ENCODE measurements around the gene CD36. TPM values are rescaled to one million over a fixed set of nuclear protein-coding genes. Genes with fewer than 3 reads are reported as not detected.

CD36 gene
- total RNA-seq, 1 donor from 2014 or later = 1.7 TPM

DNA sequence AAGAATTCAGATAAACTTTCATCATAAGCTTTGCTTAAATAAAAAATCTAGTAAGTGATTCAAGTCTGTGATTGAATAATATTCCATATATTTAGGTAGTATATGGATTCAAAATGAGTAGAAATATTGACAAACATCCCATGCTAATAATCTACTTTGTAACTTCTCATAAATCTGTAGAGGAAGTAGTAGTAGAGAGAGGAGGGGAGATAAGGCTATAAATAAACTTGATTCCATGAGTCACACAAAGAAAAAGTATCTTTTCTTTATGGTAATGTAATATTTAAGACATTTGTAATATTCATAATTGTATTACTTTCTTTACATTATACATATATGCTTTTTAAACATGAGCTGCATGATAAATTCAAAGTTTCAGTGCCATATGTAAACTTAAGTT lies 25.6 kb upstream of the CD36 start:
- Mint-ChIP-seq H3K27me3 (ENCODE audit: low read depth, unreplicated experiment) (no peaks in the 10 kb centered on the region), H3K36me3 (ENCODE audit: low read depth, unreplicated experiment) (no peaks in the 10 kb centered on the region), H3K4me3 (ENCODE audit: unreplicated experiment) (no peak overlapping the region), H3K4me1 (ENCODE audit: low read depth, unreplicated experiment) (peaks cover 6% of the 10 kb centered on the region), H3K27ac (ENCODE audit: unreplicated experiment) (no peak overlapping the region), H3K9me3 (ENCODE audit: unreplicated experiment) (no peaks in the 10 kb centered on the region)
- H3K27ac ChIP-seq (ENCODE audit: low read depth, low read length) = no peak overlapping the region
- H3K9me3 ChIP-seq (ENCODE audit: insufficient read depth, low read depth, low read length) = no peaks in the 10 kb centered on the region
- no peaks in the 10 kb centered on the region for H4K20me1 ChIP-seq (ENCODE audit: insufficient read depth, low read length)
- FAIRE-seq (no peak), DNase-seq (ENCODE audit: low read depth) (no peak)
- no peak overlapping the region for H3K4me3 ChIP-seq (ENCODE audit: insufficient read depth, low read depth, low read length)
- no peaks in the 10 kb centered on the region for H3K27me3 ChIP-seq (ENCODE audit: insufficient read depth, low read length)
- no peak overlapping the region for H3K9ac ChIP-seq (ENCODE audit: low read length)
- no peak overlapping the region for H3K4me2 ChIP-seq (ENCODE audit: low read length)
- no peaks in the 10 kb centered on the region for H3K36me3 ChIP-seq (ENCODE audit: insufficient read depth, low read length)
- H2AFZ ChIP-seq (ENCODE audit: low read depth, low read length) = no peak overlapping the region
- H3K4me1 ChIP-seq (ENCODE audit: insufficient read depth, low read length) = peaks cover 14% of the 10 kb centered on the region
- no peaks in the 10 kb centered on the region for H3K79me2 ChIP-seq (ENCODE audit: insufficient read depth, low read length)
- TF ChIP-seq, protein P1, sequence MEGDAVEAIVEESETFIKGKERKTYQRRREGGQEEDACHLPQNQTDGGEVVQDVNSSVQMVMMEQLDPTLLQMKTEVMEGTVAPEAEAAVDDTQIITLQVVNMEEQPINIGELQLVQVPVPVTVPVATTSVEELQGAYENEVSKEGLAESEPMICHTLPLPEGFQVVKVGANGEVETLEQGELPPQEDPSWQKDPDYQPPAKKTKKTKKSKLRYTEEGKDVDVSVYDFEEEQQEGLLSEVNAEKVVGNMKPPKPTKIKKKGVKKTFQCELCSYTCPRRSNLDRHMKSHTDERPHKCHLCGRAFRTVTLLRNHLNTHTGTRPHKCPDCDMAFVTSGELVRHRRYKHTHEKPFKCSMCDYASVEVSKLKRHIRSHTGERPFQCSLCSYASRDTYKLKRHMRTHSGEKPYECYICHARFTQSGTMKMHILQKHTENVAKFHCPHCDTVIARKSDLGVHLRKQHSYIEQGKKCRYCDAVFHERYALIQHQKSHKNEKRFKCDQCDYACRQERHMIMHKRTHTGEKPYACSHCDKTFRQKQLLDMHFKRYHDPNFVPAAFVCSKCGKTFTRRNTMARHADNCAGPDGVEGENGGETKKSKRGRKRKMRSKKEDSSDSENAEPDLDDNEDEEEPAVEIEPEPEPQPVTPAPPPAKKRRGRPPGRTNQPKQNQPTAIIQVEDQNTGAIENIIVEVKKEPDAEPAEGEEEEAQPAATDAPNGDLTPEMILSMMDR (IDR thresholded peaks at IDR 0.05; ENCODE audit: insufficient read depth, low read depth, low read length) = no peak
- TF ChIP-seq EZH2 (IDR thresholded peaks at IDR 0.05; ENCODE audit: insufficient read depth, low read length) = no peak

DNA sequence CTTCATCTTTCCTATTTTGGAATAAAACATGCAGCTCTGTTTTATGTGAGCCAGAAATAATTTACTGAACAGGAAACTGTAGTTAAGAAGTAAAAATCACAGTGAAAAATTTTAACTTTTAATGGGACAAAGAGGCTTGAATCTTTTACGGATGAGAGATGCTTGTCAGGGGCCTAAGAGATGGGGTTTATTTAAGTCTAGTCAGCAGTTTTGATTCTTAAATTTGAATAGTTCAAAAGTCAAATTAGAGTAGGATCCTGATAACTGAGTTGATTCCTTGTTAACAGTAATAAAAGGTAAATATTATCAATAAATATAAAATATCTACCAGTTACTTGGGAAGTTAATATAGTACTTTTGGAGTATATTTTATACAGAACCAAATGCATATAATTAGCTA lies 24.9 kb upstream of the CD36 start:
- Mint-ChIP-seq H3K27ac (ENCODE audit: unreplicated experiment) (no peak overlapping the region), H3K4me3 (ENCODE audit: unreplicated experiment) (no peak overlapping the region), H3K27me3 (ENCODE audit: low read depth, unreplicated experiment) (no peaks in the 10 kb centered on the region), H3K36me3 (ENCODE audit: low read depth, unreplicated experiment) (no peaks in the 10 kb centered on the region), H3K4me1 (ENCODE audit: low read depth, unreplicated experiment) (peaks cover 6% of the 10 kb centered on the region), H3K9me3 (ENCODE audit: unreplicated experiment) (no peaks in the 10 kb centered on the region)
- Histone ChIP-seq H3K27me3 (ENCODE audit: insufficient read depth, low read length) (no peaks in the 10 kb centered on the region), H3K79me2 (ENCODE audit: insufficient read depth, low read length) (no peaks in the 10 kb centered on the region), H4K20me1 (ENCODE audit: insufficient read depth, low read length) (no peaks in the 10 kb centered on the region), H3K4me1 (ENCODE audit: insufficient read depth, low read length) (peaks cover 14% of the 10 kb centered on the region), H3K4me2 (ENCODE audit: low read length) (no peak overlapping the region), H3K27ac (ENCODE audit: low read depth, low read length) (no peak overlapping the region), H3K4me3 (ENCODE audit: insufficient read depth, low read depth, low read length) (no peak overlapping the region), H3K9ac (ENCODE audit: low read length) (no peak overlapping the region), H3K36me3 (ENCODE audit: insufficient read depth, low read length) (no peaks in the 10 kb centered on the region), H2AFZ (ENCODE audit: low read depth, low read length) (no peak overlapping the region), H3K9me3 (ENCODE audit: insufficient read depth, low read depth, low read length) (no peaks in the 10 kb centered on the region)
- DNase-seq (ENCODE audit: low read depth) (no peak), FAIRE-seq (no peak)
- TF ChIP-seq, protein P1 (IDR thresholded peaks at IDR 0.05; ENCODE audit: insufficient read depth, low read depth, low read length) = no peak
- no peak for TF ChIP-seq EZH2 (IDR thresholded peaks at IDR 0.05; ENCODE audit: insufficient read depth, low read length)

DNA sequence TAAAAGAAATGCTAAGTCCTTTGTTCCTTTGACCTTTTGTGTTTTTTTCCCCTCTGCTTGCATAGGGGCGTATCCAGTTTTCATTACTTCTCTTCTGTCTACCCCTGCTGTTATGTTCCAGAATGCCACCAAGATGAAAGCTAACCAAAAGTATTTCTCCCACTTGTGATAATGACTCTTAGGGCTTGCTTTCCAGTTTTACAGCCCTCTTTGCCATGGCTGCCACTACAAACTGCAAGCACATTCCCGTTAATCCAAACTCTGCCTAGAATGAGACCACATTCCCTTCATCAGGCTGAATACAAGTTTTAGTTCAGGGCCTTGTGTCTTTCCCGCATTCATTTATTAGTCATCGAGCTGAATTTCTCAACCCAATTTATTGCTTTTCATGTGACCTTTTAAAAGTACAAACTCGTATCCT lies 23.6 kb upstream of the CD36 start:
- peaks cover 6% of the 10 kb centered on the region for H3K4me1 Mint-ChIP-seq (ENCODE audit: low read depth, unreplicated experiment)
- Histone ChIP-seq H3K9ac (ENCODE audit: low read length) (no peak overlapping the region), H4K20me1 (ENCODE audit: insufficient read depth, low read length) (no peaks in the 10 kb centered on the region), H3K27me3 (ENCODE audit: insufficient read depth, low read length) (no peaks in the 10 kb centered on the region), H2AFZ (ENCODE audit: low read depth, low read length) (no peak overlapping the region), H3K4me1 (ENCODE audit: insufficient read depth, low read length) (peaks cover 14% of the 10 kb centered on the region), H3K4me2 (ENCODE audit: low read length) (no peak overlapping the region), H3K9me3 (ENCODE audit: insufficient read depth, low read depth, low read length) (no peaks in the 10 kb centered on the region), H3K4me3 (ENCODE audit: insufficient read depth, low read depth, low read length) (no peak overlapping the region), H3K27ac (ENCODE audit: low read depth, low read length) (no peak overlapping the region), H3K36me3 (ENCODE audit: insufficient read depth, low read length) (no peaks in the 10 kb centered on the region), H3K79me2 (ENCODE audit: insufficient read depth, low read length) (no peaks in the 10 kb centered on the region)
- H3K27ac Mint-ChIP-seq (ENCODE audit: unreplicated experiment) = peak overlapping the region; percentile 22
- no peak for TF ChIP-seq EZH2 (IDR thresholded peaks at IDR 0.05; ENCODE audit: insufficient read depth, low read length)
- TF ChIP-seq, protein P1 (IDR thresholded peaks at IDR 0.05; ENCODE audit: insufficient read depth, low read depth, low read length) = no peak
- H3K9me3 Mint-ChIP-seq (ENCODE audit: unreplicated experiment) = no peaks in the 10 kb centered on the region
- FAIRE-seq (no peak), DNase-seq (ENCODE audit: low read depth) (peak; percentile 53)
- no peak overlapping the region for H3K4me3 Mint-ChIP-seq (ENCODE audit: unreplicated experiment)
- H3K36me3 Mint-ChIP-seq (ENCODE audit: low read depth, unreplicated experiment) = no peaks in the 10 kb centered on the region
- H3K27me3 Mint-ChIP-seq (ENCODE audit: low read depth, unreplicated experiment) = no peaks in the 10 kb centered on the region

Data from astrocyte (in vitro differentiated cells and primary cell).